Measurements from ENCODE around the gene FAM107B. TPM values are rescaled to one million over a fixed set of nuclear protein-coding genes. Genes with fewer than 3 reads are reported as not detected.
"Not testable (repeated sequence)": the region's sequence is repeated elsewhere in the genome, so short reads cannot be mapped to it uniquely, and the experiment has no call there.

The FAM107B gene
- total RNA-seq, 4 donors from 2014 or later = 19.5 to 35.2 (median 25.6) TPM

DNA sequence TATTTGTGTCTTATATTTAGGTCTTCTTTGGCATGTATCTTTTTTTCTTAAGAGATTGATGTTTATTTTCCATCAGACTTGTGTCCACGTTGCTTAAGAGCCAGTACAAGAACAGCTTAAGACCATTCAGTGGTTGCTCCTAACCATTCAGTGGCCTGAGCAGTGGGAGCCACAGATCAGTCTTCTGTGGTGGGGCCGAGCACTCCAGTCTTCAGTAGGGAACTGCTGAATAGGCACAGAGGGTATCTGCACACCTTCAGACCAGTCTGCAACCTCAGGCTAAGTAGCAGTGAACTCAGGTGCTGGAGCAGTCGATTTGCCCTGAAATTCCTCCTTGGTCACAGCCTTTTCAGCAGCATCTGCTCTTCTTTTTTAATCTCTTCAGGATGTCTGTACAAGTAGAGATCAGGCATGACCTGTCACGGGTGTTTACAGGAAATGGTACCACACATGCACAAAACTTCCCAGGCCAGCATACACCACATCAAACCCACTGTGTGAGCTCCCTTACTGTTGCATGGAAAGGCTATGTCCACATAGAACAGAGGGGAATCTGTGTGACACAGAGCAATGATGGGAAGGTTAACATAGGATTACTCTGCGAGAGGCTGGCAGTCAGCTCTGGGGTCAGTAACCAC, 51.5 kb downstream of the FAM107B start:
- WGBS = 75% methylated on average over 5 of the region's 5 CpGs
- H3K27ac ChIP-seq = no peak overlapping the region
- no peaks in the 10 kb centered on the region for H3K9me3 ChIP-seq
- H3K27me3 ChIP-seq = no peaks in the 10 kb centered on the region
- no peak overlapping the region for H3K4me3 ChIP-seq
- no peak for TF ChIP-seq POLR2A (IDR thresholded peaks at IDR 0.05)
- no peak for TF ChIP-seq POLR2AphosphoS5 (IDR thresholded peaks at IDR 0.05)
- no peak for TF ChIP-seq EP300 (IDR thresholded peaks at IDR 0.05)
- no peak for TF ChIP-seq CTCF (IDR thresholded peaks at IDR 0.05)
- no peaks in the 10 kb centered on the region for H3K36me3 ChIP-seq
- H3K4me1 ChIP-seq = no peaks in the 10 kb centered on the region
- DNase-seq (ENCODE audit: low spot score in 2 of 2) = no peak

GRCh38 chr10:14717552-14717951, 57.1 kb downstream of the FAM107B start:
- Histone ChIP-seq H3K27me3 (no peaks in the 10 kb centered on the region), H3K36me3 (no peaks in the 10 kb centered on the region), H3K4me1 (no peaks in the 10 kb centered on the region), H3K27ac (no peak overlapping the region), H3K9me3 (no peaks in the 10 kb centered on the region), H3K4me3 (no peak overlapping the region)
- 50% methylated on average over 5 of the region's 5 CpGs for WGBS
- DNase-seq (ENCODE audit: low spot score in 2 of 2) = no peak
- no peak for TF ChIP-seq POLR2A (IDR thresholded peaks at IDR 0.05)
- no peak for TF ChIP-seq POLR2AphosphoS5 (IDR thresholded peaks at IDR 0.05)
- no peak for TF ChIP-seq EP300 (IDR thresholded peaks at IDR 0.05)
- TF ChIP-seq CTCF (IDR thresholded peaks at IDR 0.05) = no peak

- Histone ChIP-seq H3K27ac (no peak overlapping the region), H3K27me3 (no peaks in the 10 kb centered on the region), H3K36me3 (no peaks in the 10 kb centered on the region), H3K4me1 (no peaks in the 10 kb centered on the region), H3K4me3 (no peak overlapping the region), H3K9me3 (no peaks in the 10 kb centered on the region)
- TF ChIP-seq CTCF (IDR thresholded peaks at IDR 0.05) (no peak), EP300 (IDR thresholded peaks at IDR 0.05) (no peak), POLR2AphosphoS5 (IDR thresholded peaks at IDR 0.05) (no peak), POLR2A (IDR thresholded peaks at IDR 0.05) (no peak)
- WGBS = 91% methylated on average over 5 of the region's 5 CpGs
- DNase-seq (ENCODE audit: low spot score in 2 of 2) = no peak
Observed at GRCh38 chr10:14712991-14713424, 61.7 kb downstream of the FAM107B start.

DNA sequence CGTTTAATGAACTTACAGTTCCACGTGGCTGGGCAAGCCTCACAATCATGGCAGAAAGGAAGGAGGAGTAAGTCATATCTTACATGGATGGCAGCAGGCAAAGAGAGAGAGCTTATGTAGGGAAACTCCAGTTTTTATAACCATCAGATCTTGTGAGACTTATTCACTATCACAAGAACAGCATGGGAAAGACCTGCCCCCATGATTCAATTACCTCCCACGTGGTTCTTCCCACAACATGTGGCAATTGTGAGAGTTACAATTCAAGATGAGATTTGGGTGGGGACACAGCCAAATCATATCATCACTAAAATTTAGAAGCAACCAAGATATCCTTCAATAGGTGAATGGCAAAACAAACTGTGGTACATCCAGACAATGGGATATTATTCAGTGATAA, 65.4 kb downstream of the FAM107B start:
- not testable (repeated sequence) for DNase-seq (ENCODE audit: low spot score in 2 of 2); H3K4me1 ChIP-seq

GRCh38 chr10:14707481-14707880, 67.2 kb downstream of the FAM107B start:
- Histone ChIP-seq H3K4me3 (no peak overlapping the region), H3K27ac (no peak overlapping the region), H3K27me3 (no peaks in the 10 kb centered on the region), H3K9me3 (no peaks in the 10 kb centered on the region), H3K4me1 (no peaks in the 10 kb centered on the region), H3K36me3 (no peaks in the 10 kb centered on the region)
- no peak for DNase-seq (ENCODE audit: low spot score in 2 of 2)
- WGBS = 60% methylated on average over 4 of the region's 4 CpGs
- TF ChIP-seq POLR2A (IDR thresholded peaks at IDR 0.05) = no peak
- TF ChIP-seq EP300 (IDR thresholded peaks at IDR 0.05) = no peak
- no peak for TF ChIP-seq POLR2AphosphoS5 (IDR thresholded peaks at IDR 0.05)

More for the DNA sequence above, 65.4 kb downstream of the FAM107B start:
- H3K9me3 ChIP-seq, H3K36me3 ChIP-seq, H3K4me3 ChIP-seq, H3K27ac ChIP-seq, H3K27me3 ChIP-seq: not testable (repeated sequence)
- WGBS = 79% methylated on average over 3 of the region's 3 CpGs

DNA sequence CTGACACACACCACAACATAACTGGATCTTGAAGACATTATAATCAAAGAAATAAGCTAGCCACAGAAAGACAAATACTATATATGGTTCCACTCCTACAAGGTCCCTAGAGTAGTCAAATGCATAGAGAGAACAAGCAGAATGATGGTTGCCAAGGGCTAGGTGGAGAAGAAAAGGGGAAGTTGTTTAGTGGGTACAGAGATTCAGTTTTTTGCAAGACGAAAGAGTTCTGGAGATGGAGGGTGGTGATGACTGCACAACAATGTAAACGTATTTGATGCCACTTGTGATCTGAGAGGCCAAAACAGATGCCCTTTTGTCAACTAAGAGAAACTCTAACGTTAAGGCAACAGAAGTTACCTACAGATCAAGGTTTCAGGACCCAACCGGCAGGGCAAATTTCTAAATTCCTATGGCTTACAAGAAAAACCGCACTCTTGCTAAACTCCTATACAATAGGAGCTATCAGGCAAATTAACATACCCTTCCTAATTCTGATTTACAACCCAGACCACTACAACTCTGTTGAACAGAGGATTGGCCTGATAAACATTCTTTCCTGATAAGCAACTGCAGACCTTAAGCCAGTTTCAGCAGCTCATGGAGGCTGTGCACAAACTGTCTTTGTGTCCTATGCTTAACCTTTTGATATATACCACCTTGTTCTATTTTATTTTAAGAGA, 69.0 kb downstream of the FAM107B start:
- TF ChIP-seq POLR2A (IDR thresholded peaks at IDR 0.05) (no peak), POLR2AphosphoS5 (IDR thresholded peaks at IDR 0.05) (no peak), CTCF (IDR thresholded peaks at IDR 0.05) (no peak), EP300 (IDR thresholded peaks at IDR 0.05) (no peak)
- Histone ChIP-seq H3K27ac (no peak overlapping the region), H3K9me3 (no peaks in the 10 kb centered on the region), H3K36me3 (no peaks in the 10 kb centered on the region), H3K4me1 (no peaks in the 10 kb centered on the region), H3K4me3 (no peak overlapping the region), H3K27me3 (no peaks in the 10 kb centered on the region)
- WGBS = 80% methylated on average over 5 of the region's 5 CpGs
- no peak for DNase-seq (ENCODE audit: low spot score in 2 of 2)

Measured in suprapubic skin (tissue), 4 donors.